SK-N-SH treated with all-trans-retinoic acid at 6 μM for 48 hours (cell line): Measurements from ENCODE around the gene DDX10.

Source experiments
- ATAC-seq: fragments of 200-7000 bp; cut with Tn5 transposase; 3 replicates; pipeline ENCODE4 v1.9.1; 2020; ENCODE audit warnings: mild to moderate bottlenecking, moderate library complexity
- ARNTL ChIP-seq: fragments of 450-650 bp; formaldehyde crosslinking; IDR thresholded peaks from 2 replicates; pipeline ENCODE4 v1.5.0; 2020; ENCODE audit warnings: low read depth, mild to moderate bottlenecking, moderate library complexity, borderline replicate concordance
- BACH2 ChIP-seq: fragments of 250-450 bp; sonication (Bioruptor Pico); IDR thresholded peaks from 2 replicates; pipeline ENCODE4 v1.9.0; 2021; ENCODE audit warnings: mild to moderate bottlenecking, borderline replicate concordance
- CREB5 ChIP-seq: fragments of 250-450 bp; sonication (Bioruptor Pico); IDR thresholded peaks from 2 replicates; pipeline ENCODE4 v1.5.1; 2020; ENCODE audit warnings: low read depth, mild to moderate bottlenecking, moderate library complexity
- CSDC2 ChIP-seq: fragments of 250-450 bp; sonication (Bioruptor Pico); IDR thresholded peaks from 2 replicates; pipeline ENCODE4 v1.5.0; 2020; ENCODE audit warnings: mild to moderate bottlenecking, moderate library complexity
- CSRNP3 ChIP-seq: fragments of 250-450 bp; sonication (Bioruptor Pico); IDR thresholded peaks from 2 replicates; pipeline ENCODE4 v1.5.1; 2021; ENCODE audit warnings: mild to moderate bottlenecking, moderate library complexity
- ESRRG ChIP-seq: fragments of 250-450 bp; sonication (Bioruptor Pico); IDR thresholded peaks from 2 replicates; pipeline ENCODE4 v1.6.1; 2021; ENCODE audit warnings: mild to moderate bottlenecking
- ISL1 ChIP-seq: fragments of 250-450 bp; sonication (Bioruptor Pico); IDR thresholded peaks from 2 replicates; pipeline ENCODE4 v2.1.2; 2022; ENCODE audit warnings: mild to moderate bottlenecking, moderate library complexity
- OSR1 ChIP-seq: fragments of 250-450 bp; sonication (Bioruptor Pico); IDR thresholded peaks from 2 replicates; pipeline ENCODE4 v1.8.0; 2022; ENCODE audit warnings: moderate library complexity, mild to moderate bottlenecking, inconsistent platforms
- PATZ1 ChIP-seq: fragments of 250-450 bp; sonication (Bioruptor Pico); IDR thresholded peaks from 2 replicates; pipeline ENCODE4 v1.8.0; 2020; ENCODE audit warnings: mild to moderate bottlenecking, moderate library complexity, borderline replicate concordance
- POU6F1 ChIP-seq: fragments of 250-450 bp; sonication (Bioruptor Pico); IDR thresholded peaks from 2 replicates; pipeline ENCODE4 v1.8.0; 2021; ENCODE audit warnings: low read depth, mild to moderate bottlenecking, moderate library complexity, borderline replicate concordance
- PPARA ChIP-seq: fragments of 250-450 bp; sonication (Bioruptor Pico); IDR thresholded peaks from 2 replicates; pipeline ENCODE4 v1.5.0; 2020; ENCODE audit warnings: mild to moderate bottlenecking, borderline replicate concordance
- RARB ChIP-seq: fragments of 250-450 bp; sonication (Bioruptor Pico); IDR thresholded peaks from 2 replicates; pipeline ENCODE4 v1.8.0; 2021; ENCODE audit warnings: mild to moderate bottlenecking, moderate library complexity
- SNAI2 ChIP-seq: fragments of 250-450 bp; sonication (Bioruptor Pico); IDR thresholded peaks from 2 replicates; pipeline ENCODE4 v1.5.0; 2020; ENCODE audit warnings: mild to moderate bottlenecking, moderate library complexity
- TCF4 ChIP-seq: fragments of 250-450 bp; sonication (Bioruptor Pico); IDR thresholded peaks from 2 replicates; pipeline ENCODE4 v1.8.0; 2021; ENCODE audit warnings: mild to moderate bottlenecking, moderate library complexity, borderline replicate concordance
- TOX ChIP-seq: fragments of 250-450 bp; sonication (Bioruptor Pico); IDR thresholded peaks from 2 replicates; pipeline ENCODE4 v1.8.0; 2021; ENCODE audit warnings: mild to moderate bottlenecking, moderate library complexity, borderline replicate concordance
- TSHZ2 ChIP-seq: fragments of 250-450 bp; sonication (Bioruptor Pico); IDR thresholded peaks from 2 replicates; pipeline ENCODE4 v1.5.0; 2020; ENCODE audit warnings: mild to moderate bottlenecking, moderate library complexity
- ZC3H10 ChIP-seq: fragments of 250-450 bp; sonication (Bioruptor Pico); IDR thresholded peaks from 2 replicates; pipeline ENCODE4 v1.5.1; 2021; ENCODE audit warnings: mild to moderate bottlenecking, moderate library complexity
- ZFP3 ChIP-seq: fragments of 250-450 bp; sonication (Bioruptor Pico); IDR thresholded peaks from 2 replicates; pipeline ENCODE4 v1.5.0; 2020; ENCODE audit warnings: mild to moderate bottlenecking, moderate library complexity
- ZFP30 ChIP-seq: fragments of 450-650 bp; formaldehyde crosslinking; IDR thresholded peaks from 2 replicates; pipeline ENCODE4 v1.5.0; 2022; ENCODE audit warnings: mild to moderate bottlenecking, moderate library complexity
- ZNF565 ChIP-seq: fragments of 450-650 bp; formaldehyde crosslinking; conservative IDR thresholded peaks from 2 replicates; pipeline ENCODE4 v1.5.0; 2020; ENCODE audit warnings: low read depth, mild to moderate bottlenecking, moderate library complexity
- ZNF70 ChIP-seq: fragments of 450-650 bp; formaldehyde crosslinking; IDR thresholded peaks from 2 replicates; pipeline ENCODE4 v1.5.0; 2020; ENCODE audit warnings: mild to moderate bottlenecking, moderate library complexity
- ZNF8 ChIP-seq: fragments of 450-650 bp; formaldehyde crosslinking; IDR thresholded peaks from 2 replicates; pipeline ENCODE4 v1.5.0; 2020; ENCODE audit warnings: mild to moderate bottlenecking, moderate library complexity

Gene DDX10

GRCh38 chr11:108780119-108780518, 115.2 kb downstream of the DDX10 start:
- ATAC-seq, result no peak
- TF ChIP-seq ZC3H10 (CRISPR knock-in tag) (no peak), POU6F1 (CRISPR knock-in tag) (no peak), TOX (CRISPR knock-in tag) (no peak), RARB (CRISPR knock-in tag) (no peak), CSDC2 (no peak), ARNTL (CRISPR knock-in tag) (no peak), ZNF565 (no peak), ZFP3 (CRISPR knock-in tag) (no peak), CREB5 (CRISPR knock-in tag) (no peak), ESRRG (CRISPR knock-in tag) (no peak)

- no peak for ATAC-seq
- TF ChIP-seq PATZ1 (CRISPR knock-in tag) (no peak), ZNF8 (no peak), OSR1 (CRISPR knock-in tag) (no peak), ZNF565 (no peak), TCF4 (CRISPR knock-in tag) (no peak), POU6F1 (CRISPR knock-in tag) (no peak), ZNF70 (CRISPR knock-in tag) (no peak), ESRRG (CRISPR knock-in tag) (no peak), ISL1 (CRISPR knock-in tag) (no peak), CSRNP3 (CRISPR knock-in tag) (no peak), RARB (CRISPR knock-in tag) (no peak), CSDC2 (no peak)
- TF ChIP-seq, all 23 proteins: peak for 0
These were observed 117.1 kb downstream of the DDX10 start for GRCh38 chr11:108781946-108782345.

GRCh38 chr11:108786281-108786990, 121.6 kb downstream of the DDX10 start:
- no peak for TF ChIP-seq ZFP30 (CRISPR knock-in tag)
- TF ChIP-seq TCF4 (CRISPR knock-in tag), result no peak
- no peak for TF ChIP-seq BACH2
- TF ChIP-seq CSRNP3 (CRISPR knock-in tag), result no peak
- TF ChIP-seq ARNTL (CRISPR knock-in tag), result no peak
- no peak for TF ChIP-seq PPARA
- no peak for TF ChIP-seq ZNF8
- no peak for TF ChIP-seq ZNF565
- no peak for TF ChIP-seq CREB5 (CRISPR knock-in tag)
- no peak for TF ChIP-seq TSHZ2 (CRISPR knock-in tag)
- no peak for TF ChIP-seq ESRRG (CRISPR knock-in tag)
- TF ChIP-seq SNAI2 (CRISPR knock-in tag), result no peak
- TF ChIP-seq ZNF70 (CRISPR knock-in tag), result no peak
- TF ChIP-seq OSR1 (CRISPR knock-in tag), result no peak
- no peak for ATAC-seq
